Measurements from ENCODE around the gene SEMA3D.

Gene SEMA3D

DNA sequence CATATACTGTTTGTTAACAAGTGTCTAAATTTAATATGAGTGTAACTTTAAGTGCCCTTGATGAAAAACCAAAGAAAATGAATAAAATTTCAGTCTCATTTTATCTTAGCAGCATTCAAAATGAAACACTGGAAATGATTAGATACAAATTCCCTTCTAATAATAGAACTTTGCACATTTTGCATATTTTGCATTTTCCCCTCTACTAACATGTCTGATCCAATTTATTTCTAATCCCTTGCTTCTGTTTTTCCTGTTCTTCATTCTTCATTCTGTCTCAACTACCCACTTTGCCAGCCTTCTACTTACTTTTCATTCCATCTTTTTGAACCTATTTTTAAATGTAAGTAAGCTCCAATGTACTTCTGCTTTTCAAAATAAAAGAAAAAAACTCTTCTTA, 42.7 kb upstream of the SEMA3D start:
- no peak overlapping the region for H3K27ac ChIP-seq
- no peak overlapping the region for H3K9ac ChIP-seq
- no peak overlapping the region for H3K4me2 ChIP-seq (ENCODE audit: low read length)
- H3K36me3 ChIP-seq (ENCODE audit: control insufficient read depth, insufficient read depth, low read length), result no peaks in the 10 kb centered on the region
- H3K27me3 ChIP-seq (ENCODE audit: control insufficient read depth, insufficient read depth, low read length), result no peaks in the 10 kb centered on the region
- H3K79me2 ChIP-seq, result no peaks in the 10 kb centered on the region
- no peaks in the 10 kb centered on the region for H3K9me3 ChIP-seq (ENCODE audit: control insufficient read depth, low read length)
- H2AFZ ChIP-seq, result no peak overlapping the region
- H3K4me3 ChIP-seq (ENCODE audit: low read depth, low read length), result no peak overlapping the region
- H3K4me1 ChIP-seq, result no peaks in the 10 kb centered on the region
- TF ChIP-seq CTCF (IDR thresholded peaks at IDR 0.05), result no peak

DNA sequence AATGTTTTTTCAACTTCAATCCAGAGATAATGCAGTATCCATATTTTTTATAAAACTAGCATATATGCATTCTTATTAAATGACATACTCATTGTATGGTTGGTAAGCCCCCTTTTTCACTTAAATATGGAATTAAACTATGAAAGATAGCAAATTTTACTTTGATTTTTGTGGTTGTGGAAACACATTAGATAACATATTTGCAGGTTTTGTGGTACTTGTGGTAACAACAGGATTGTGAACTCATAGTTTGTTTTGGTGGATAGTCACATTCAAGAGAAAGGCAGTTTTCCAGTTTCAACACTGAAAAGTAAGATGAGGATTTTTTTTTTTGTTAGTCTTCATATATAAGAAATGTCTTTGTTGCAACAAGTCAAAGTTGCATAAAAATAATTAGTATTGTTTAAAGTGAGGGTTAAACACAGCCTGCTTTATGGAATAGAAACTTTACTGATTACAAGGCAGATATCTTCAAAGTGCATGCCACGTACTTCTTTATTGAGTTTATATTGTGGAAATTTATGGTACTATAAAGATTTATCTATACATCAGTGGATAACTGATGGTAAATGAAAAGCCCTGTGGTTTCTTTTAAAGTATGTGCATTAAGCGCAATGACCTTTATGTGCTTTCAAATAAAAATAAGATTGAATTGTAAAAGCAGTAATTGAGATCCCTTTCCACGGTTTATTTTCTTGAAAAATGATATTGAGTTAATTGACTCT, 39.7 kb upstream of the SEMA3D start:
- no peak overlapping the region for H3K4me3 ChIP-seq (ENCODE audit: low read depth, low read length)
- no peaks in the 10 kb centered on the region for H3K9me3 ChIP-seq (ENCODE audit: control insufficient read depth, low read length)

GRCh38 chr7:85224171-85224570, 37.3 kb upstream of the SEMA3D start:
- Histone ChIP-seq H3K27ac (no peak overlapping the region), H2AFZ (no peak overlapping the region), H3K36me3 (ENCODE audit: control insufficient read depth, insufficient read depth, low read length) (no peaks in the 10 kb centered on the region), H3K9me3 (ENCODE audit: control insufficient read depth, low read length) (no peaks in the 10 kb centered on the region), H3K4me3 (ENCODE audit: low read depth, low read length) (no peak overlapping the region), H3K9ac (no peak overlapping the region), H3K4me2 (ENCODE audit: low read length) (no peak overlapping the region), H3K4me1 (no peaks in the 10 kb centered on the region), H3K27me3 (ENCODE audit: control insufficient read depth, insufficient read depth, low read length) (no peaks in the 10 kb centered on the region), H3K79me2 (no peaks in the 10 kb centered on the region)
- no peak for TF ChIP-seq CTCF (IDR thresholded peaks at IDR 0.05)

More for the DNA sequence above, 39.7 kb upstream of the SEMA3D start:
- no peak overlapping the region for H3K4me2 ChIP-seq (ENCODE audit: low read length)
- H3K27ac ChIP-seq, result no peak overlapping the region
- no peak for TF ChIP-seq CTCF (IDR thresholded peaks at IDR 0.05)
- no peak overlapping the region for H2AFZ ChIP-seq
- H3K4me1 ChIP-seq, result no peaks in the 10 kb centered on the region
- H3K27me3 ChIP-seq (ENCODE audit: control insufficient read depth, insufficient read depth, low read length), result no peaks in the 10 kb centered on the region
- H3K9ac ChIP-seq, result no peak overlapping the region
- H3K36me3 ChIP-seq (ENCODE audit: control insufficient read depth, insufficient read depth, low read length), result no peaks in the 10 kb centered on the region
- H3K79me2 ChIP-seq, result no peaks in the 10 kb centered on the region

- H3K27me3 ChIP-seq (ENCODE audit: control insufficient read depth, insufficient read depth, low read length), result no peaks in the 10 kb centered on the region
- H3K79me2 ChIP-seq, result no peaks in the 10 kb centered on the region
- H3K4me2 ChIP-seq (ENCODE audit: low read length), result no peak overlapping the region
- H3K4me3 ChIP-seq (ENCODE audit: low read depth, low read length), result no peak overlapping the region
- H2AFZ ChIP-seq, result no peak overlapping the region
- no peak for TF ChIP-seq CTCF (IDR thresholded peaks at IDR 0.05)
- H3K36me3 ChIP-seq (ENCODE audit: control insufficient read depth, insufficient read depth, low read length), result no peaks in the 10 kb centered on the region
- no peaks in the 10 kb centered on the region for H3K9me3 ChIP-seq (ENCODE audit: control insufficient read depth, low read length)
- H3K27ac ChIP-seq, result no peak overlapping the region
- no peak overlapping the region for H3K9ac ChIP-seq
- no peaks in the 10 kb centered on the region for H3K4me1 ChIP-seq
These were observed 35.7 kb upstream of the SEMA3D start for GRCh38 chr7:85222522-85222921.

DNA sequence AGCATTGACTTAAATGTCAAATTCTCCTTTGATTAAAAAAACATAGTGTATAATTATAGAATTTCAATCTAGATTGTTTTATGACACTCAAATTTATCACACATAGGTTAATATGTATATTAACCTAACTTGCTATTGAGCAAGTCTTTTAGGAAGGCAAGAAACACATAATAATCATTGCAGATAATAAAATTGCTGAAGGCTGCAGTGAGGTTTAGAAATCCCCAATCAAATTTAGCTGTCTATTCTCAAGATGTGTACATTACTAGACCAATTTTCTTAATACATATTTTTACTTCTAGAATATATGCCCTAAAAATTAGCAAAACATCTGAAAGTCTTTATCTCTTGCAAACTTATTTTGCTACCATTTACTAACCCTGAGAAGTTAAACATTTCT, 34.9 kb upstream of the SEMA3D start:
- no peak overlapping the region for H2AFZ ChIP-seq
- H3K79me2 ChIP-seq, result no peaks in the 10 kb centered on the region
- no peak overlapping the region for H3K27ac ChIP-seq
- H3K36me3 ChIP-seq (ENCODE audit: control insufficient read depth, insufficient read depth, low read length), result no peaks in the 10 kb centered on the region
- H3K4me1 ChIP-seq, result no peaks in the 10 kb centered on the region
- no peaks in the 10 kb centered on the region for H3K27me3 ChIP-seq (ENCODE audit: control insufficient read depth, insufficient read depth, low read length)
- no peak overlapping the region for H3K9ac ChIP-seq
- no peak for TF ChIP-seq CTCF (IDR thresholded peaks at IDR 0.05)
- no peaks in the 10 kb centered on the region for H3K9me3 ChIP-seq (ENCODE audit: control insufficient read depth, low read length)
- no peak overlapping the region for H3K4me3 ChIP-seq (ENCODE audit: low read depth, low read length)
- H3K4me2 ChIP-seq (ENCODE audit: low read length), result no peak overlapping the region
